Central memory CD8-positive, alpha-beta T cell (primary cell): Measurements from ENCODE around the gene TDRD1.

Experiments used
- ATAC-seq: fragments of 150-1000 bp; cut with Tn5 transposase; replicated peaks from 2 replicates; pipeline ENCODE4 v1.10.0; 2022; ENCODE audit warnings: mild to moderate bottlenecking, moderate FRiP score, moderate number of reproducible peaks; ENCODE audit not compliant: poor library complexity, severe bottlenecking; ENCODE audit errors: extremely low read depth
- DNase-seq, 2 donors: peaks; one replicate each; pipeline ENCODE4 v3.0.0; 2021; ENCODE audit warnings: low spot score in 2 of 2
- H3K27ac Mint-ChIP-seq: one replicate; pipeline ENCODE4 v1.8.0; 2022; ENCODE audit warnings: low read depth, mild to moderate bottlenecking, moderate library complexity, mixed read lengths
- H3K27me3 Mint-ChIP-seq: one replicate; pipeline ENCODE4 v1.8.0; 2022; ENCODE audit warnings: mixed read lengths
- H3K36me3 Mint-ChIP-seq: one replicate; pipeline ENCODE4 v1.8.0; 2022; ENCODE audit warnings: mild to moderate bottlenecking, moderate library complexity, mixed read lengths; ENCODE audit not compliant: insufficient read depth
- H3K4me1 Mint-ChIP-seq: one replicate; pipeline ENCODE4 v1.8.0; 2022; ENCODE audit warnings: mixed read lengths
- H3K4me3 Mint-ChIP-seq: one replicate; pipeline ENCODE4 v1.8.0; 2022; ENCODE audit warnings: mild to moderate bottlenecking, moderate library complexity, mixed read lengths
- H3K9me3 Mint-ChIP-seq: one replicate; pipeline ENCODE4 v1.8.0; 2022; ENCODE audit warnings: mixed read lengths

The TDRD1 gene

DNA sequence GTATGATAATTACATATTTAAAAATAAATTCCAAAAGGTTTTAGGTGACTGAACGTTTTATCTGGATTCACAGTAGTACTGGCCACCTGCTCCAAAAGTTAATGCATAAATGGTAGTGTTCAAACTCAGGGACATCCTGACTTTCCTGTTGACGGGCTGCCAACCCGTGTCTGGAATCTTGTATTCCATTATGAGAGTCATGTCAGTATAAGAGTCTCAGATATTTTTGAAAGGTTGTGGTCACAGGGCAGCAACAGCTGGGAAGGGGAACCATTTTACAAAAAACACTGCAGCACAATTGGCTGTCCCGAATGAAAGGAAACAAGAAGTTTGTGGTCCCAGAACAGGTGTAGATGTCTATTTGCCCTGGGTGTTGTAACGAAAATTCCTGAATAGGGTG is 2.8 kb downstream of the TDRD1 start:
- Mint-ChIP-seq H3K4me3 (no peak overlapping the region), H3K9me3 (no peaks in the 10 kb centered on the region), H3K27me3 (peaks cover 32% of the 10 kb centered on the region), H3K4me1 (no peaks in the 10 kb centered on the region), H3K27ac (no peak overlapping the region), H3K36me3 (peaks cover 1% of the 10 kb centered on the region)
- ATAC-seq = no peak
- DNase-seq = no peak

DNA sequence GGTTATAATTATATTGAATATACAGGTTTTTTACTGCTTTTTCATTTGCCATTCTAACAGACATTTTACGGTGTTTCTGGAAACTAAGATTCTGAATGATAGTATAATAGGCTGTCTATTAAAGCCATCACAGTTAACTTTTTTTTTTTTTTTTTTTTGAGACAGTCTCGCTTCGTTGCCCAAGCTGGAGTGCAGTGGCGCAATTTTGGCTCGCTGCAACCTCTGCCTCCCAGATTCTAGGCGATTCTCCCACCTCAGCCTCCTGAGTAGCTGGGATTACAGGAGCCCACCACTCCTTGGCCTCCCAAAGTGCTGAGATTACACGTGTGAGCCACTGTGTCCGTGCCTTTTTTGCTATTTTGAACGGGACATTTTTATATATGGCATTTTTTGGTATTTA is 4.4 kb downstream of the TDRD1 start:
- peaks cover 1% of the 10 kb centered on the region for H3K36me3 Mint-ChIP-seq
- peaks cover 41% of the 10 kb centered on the region for H3K27me3 Mint-ChIP-seq
- H3K27ac Mint-ChIP-seq = no peak overlapping the region
- no peaks in the 10 kb centered on the region for H3K9me3 Mint-ChIP-seq
- no peaks in the 10 kb centered on the region for H3K4me1 Mint-ChIP-seq
- DNase-seq (no peak), ATAC-seq (no peak)
- H3K4me3 Mint-ChIP-seq = no peak overlapping the region

DNA sequence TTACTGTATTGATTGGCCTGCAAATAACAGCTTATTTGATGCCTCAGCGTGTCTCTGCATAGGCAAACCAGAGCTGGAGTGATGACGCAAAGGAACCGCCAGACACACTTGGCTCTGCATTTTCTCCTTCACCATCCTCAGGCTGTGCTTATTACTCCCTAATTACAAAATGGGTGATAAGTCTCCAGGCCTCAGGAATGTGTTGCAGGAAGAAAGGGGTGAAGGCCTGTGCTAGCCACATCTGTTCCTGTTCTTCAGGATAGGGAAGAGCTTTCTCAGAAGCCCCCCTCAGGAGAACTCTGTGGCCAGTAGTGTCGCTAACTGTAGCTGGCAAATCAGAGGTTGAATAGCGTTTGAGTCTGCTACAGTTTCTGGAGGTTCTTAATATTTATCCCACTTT is 5.1 kb downstream of the TDRD1 start:
- DNase-seq = no peak
- Mint-ChIP-seq H3K9me3 (no peaks in the 10 kb centered on the region), H3K27me3 (peaks cover 34% of the 10 kb centered on the region), H3K4me1 (no peaks in the 10 kb centered on the region), H3K4me3 (no peak overlapping the region), H3K27ac (no peak overlapping the region), H3K36me3 (peaks cover 1% of the 10 kb centered on the region)
- ATAC-seq = no peak

DNA sequence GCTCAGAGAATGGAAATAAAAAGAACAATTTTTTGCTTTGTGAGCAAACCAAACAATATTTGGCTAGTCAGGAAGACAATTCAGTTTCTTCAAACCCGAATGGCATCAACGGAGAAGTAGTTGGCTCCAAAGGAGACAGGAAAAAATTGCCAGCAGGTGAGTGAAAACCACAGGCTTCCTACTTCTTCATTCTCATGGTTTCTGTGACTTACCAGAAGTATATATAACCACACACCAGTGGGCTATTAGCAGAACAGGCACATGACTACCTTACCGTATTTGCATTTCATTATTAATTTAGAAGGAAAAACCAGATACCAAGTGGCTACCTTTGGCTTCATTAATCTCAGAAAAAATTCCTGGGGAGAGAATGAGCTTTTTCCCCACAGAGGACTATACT is 8.8 kb downstream of the TDRD1 start:
- DNase-seq (no peak), ATAC-seq (no peak)
- no peak overlapping the region for H3K4me3 Mint-ChIP-seq
- no peaks in the 10 kb centered on the region for H3K9me3 Mint-ChIP-seq
- no peak overlapping the region for H3K27ac Mint-ChIP-seq
- H3K4me1 Mint-ChIP-seq = no peaks in the 10 kb centered on the region
- H3K36me3 Mint-ChIP-seq = peaks cover 3% of the 10 kb centered on the region
- peaks cover 35% of the 10 kb centered on the region for H3K27me3 Mint-ChIP-seq

DNA sequence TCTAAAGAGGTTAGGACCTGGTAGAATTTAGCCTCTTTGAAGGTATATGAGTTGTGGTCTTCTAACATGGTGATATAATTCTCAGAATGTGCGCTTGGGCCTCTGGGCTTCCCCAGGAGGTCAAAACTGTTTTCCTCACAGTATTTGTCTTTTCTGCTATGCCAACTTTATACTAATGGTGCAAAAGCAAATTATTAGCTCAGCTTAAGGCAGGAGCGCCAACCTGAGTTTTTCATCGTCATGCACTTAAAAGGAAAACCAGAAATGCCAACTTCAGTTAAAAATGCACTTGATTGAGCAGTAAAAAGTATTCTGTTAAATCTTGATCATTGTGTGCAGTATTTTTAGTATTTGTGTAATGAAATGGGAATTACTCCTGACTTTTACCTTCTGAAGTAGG is 9.7 kb downstream of the TDRD1 start:
- no peak overlapping the region for H3K27ac Mint-ChIP-seq
- peaks cover 44% of the 10 kb centered on the region for H3K27me3 Mint-ChIP-seq
- no peak for DNase-seq
- H3K9me3 Mint-ChIP-seq = no peaks in the 10 kb centered on the region
- H3K36me3 Mint-ChIP-seq = peaks cover 3% of the 10 kb centered on the region
- H3K4me3 Mint-ChIP-seq = no peak overlapping the region
- ATAC-seq = no peak
- H3K4me1 Mint-ChIP-seq = no peaks in the 10 kb centered on the region

DNA sequence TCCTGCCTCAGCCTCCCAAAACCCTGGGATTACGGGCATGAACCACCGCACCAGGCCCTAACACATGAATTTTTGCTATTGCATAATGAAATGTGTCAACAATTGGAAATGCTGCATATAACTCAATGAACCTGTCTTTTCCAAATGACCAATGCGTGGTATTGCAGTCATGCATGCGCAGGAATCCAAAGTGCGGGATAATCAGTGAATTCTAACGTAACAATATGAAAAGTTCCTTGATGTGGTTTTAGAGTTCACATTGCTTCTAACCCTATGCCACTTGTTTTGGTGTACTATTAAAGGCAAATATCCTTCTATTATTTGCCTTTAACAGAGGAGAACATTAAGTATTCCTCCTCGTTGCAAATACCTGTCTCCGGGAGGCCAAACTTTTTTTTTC is 10.5 kb downstream of the TDRD1 start:
- H3K9me3 Mint-ChIP-seq = no peaks in the 10 kb centered on the region
- no peak overlapping the region for H3K27ac Mint-ChIP-seq
- peaks cover 45% of the 10 kb centered on the region for H3K27me3 Mint-ChIP-seq
- ATAC-seq = no peak
- H3K4me3 Mint-ChIP-seq = no peak overlapping the region
- H3K36me3 Mint-ChIP-seq = peaks cover 3% of the 10 kb centered on the region
- no peak for DNase-seq
- no peaks in the 10 kb centered on the region for H3K4me1 Mint-ChIP-seq

DNA sequence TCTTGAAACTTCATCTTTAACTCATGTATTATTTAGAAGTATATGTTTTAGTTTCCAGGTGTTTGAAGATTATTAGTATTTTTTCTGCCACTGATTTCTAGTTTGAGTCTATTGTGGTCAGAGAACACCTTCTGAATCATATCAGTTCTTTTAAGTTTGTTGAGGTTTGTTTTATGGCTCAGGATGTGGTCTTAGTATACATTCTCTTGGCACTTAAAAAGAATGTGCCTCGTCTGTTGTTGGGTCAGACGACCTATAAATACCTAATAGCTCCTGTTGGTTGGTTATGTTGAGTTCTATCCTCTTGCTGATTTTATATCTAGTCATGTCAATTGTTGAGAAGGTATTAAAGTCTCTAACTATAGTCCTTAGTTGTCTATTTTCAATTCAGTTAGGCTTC is 15.9 kb downstream of the TDRD1 start:
- H3K36me3 Mint-ChIP-seq = peaks cover 1% of the 10 kb centered on the region
- no peak for DNase-seq
- ATAC-seq = no peak
- no peak overlapping the region for H3K27ac Mint-ChIP-seq
- no peaks in the 10 kb centered on the region for H3K9me3 Mint-ChIP-seq
- H3K4me1 Mint-ChIP-seq = no peaks in the 10 kb centered on the region
- peaks cover 73% of the 10 kb centered on the region for H3K27me3 Mint-ChIP-seq
- no peak overlapping the region for H3K4me3 Mint-ChIP-seq

DNA sequence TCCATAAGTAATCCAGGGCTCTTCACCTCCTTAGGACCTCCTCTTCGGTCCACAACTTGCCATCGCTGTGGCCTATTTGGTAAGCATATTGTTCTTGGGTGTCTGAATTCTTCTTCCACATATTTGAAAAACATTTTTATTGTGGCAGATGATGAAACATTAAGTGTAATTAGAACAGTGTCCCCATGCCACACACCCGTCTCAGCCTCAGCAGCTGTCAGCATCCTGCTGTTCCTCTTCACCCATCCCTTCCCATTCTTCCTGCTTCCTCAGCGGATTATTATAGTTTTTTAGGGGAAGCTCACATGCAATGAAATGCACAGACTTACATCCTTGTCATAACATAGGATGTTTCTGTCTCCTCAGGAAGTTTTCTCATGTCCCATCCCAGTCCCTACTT is 20.1 kb downstream of the TDRD1 start:
- no peaks in the 10 kb centered on the region for H3K4me1 Mint-ChIP-seq
- no peaks in the 10 kb centered on the region for H3K9me3 Mint-ChIP-seq
- ATAC-seq = no peak
- no peaks in the 10 kb centered on the region for H3K36me3 Mint-ChIP-seq
- H3K4me3 Mint-ChIP-seq = no peak overlapping the region
- H3K27me3 Mint-ChIP-seq = peaks cover 98% of the 10 kb centered on the region
- H3K27ac Mint-ChIP-seq = no peak overlapping the region
- no peak for DNase-seq

DNA sequence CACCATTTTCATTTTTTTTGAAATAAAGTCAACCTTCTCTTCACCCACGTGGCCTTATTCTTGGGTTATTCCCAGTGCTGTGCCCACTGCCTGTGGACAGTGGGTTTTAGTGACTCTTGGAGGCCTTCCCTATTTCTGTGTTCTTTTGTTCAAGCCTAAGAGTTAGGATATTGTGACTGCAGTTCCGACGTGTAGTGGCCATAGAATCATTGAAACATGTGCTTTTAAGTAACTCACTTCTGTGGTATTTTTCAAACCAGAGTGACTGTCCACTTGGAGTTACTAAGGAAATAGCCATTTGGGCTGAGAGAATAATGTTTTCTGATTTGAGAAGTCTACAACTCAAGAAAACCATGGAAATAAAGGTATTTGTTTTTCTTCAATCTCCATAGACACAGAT is 23.7 kb downstream of the TDRD1 start:
- no peaks in the 10 kb centered on the region for H3K4me1 Mint-ChIP-seq
- ATAC-seq (no peak), DNase-seq (no peak)
- peaks cover 71% of the 10 kb centered on the region for H3K27me3 Mint-ChIP-seq
- H3K27ac Mint-ChIP-seq = no peak overlapping the region
- no peaks in the 10 kb centered on the region for H3K36me3 Mint-ChIP-seq
- no peaks in the 10 kb centered on the region for H3K9me3 Mint-ChIP-seq
- no peak overlapping the region for H3K4me3 Mint-ChIP-seq

DNA sequence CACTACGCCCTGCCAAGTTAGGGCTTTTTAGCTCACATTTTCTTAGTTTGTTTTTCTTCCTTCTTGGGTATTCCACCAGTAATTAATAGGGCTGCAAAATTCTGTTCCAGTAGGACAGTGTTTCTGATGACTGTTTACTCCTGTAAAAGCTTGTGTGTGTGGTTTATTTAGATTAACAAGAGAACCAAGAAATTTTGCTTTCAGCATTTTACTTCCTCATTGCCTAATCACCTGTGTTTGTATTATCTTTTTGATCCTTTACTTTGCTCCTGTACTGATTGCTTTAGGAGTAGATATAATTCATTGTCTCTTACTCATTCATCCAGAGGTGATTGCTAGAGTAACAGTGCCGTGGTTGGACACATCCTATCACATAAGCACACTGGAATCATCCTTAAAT is 27.7 kb downstream of the TDRD1 start:
- Mint-ChIP-seq H3K4me1 (no peaks in the 10 kb centered on the region), H3K27me3 (peaks cover 35% of the 10 kb centered on the region), H3K27ac (no peak overlapping the region), H3K36me3 (no peaks in the 10 kb centered on the region), H3K9me3 (no peaks in the 10 kb centered on the region), H3K4me3 (no peak overlapping the region)
- ATAC-seq (no peak), DNase-seq (no peak)

DNA sequence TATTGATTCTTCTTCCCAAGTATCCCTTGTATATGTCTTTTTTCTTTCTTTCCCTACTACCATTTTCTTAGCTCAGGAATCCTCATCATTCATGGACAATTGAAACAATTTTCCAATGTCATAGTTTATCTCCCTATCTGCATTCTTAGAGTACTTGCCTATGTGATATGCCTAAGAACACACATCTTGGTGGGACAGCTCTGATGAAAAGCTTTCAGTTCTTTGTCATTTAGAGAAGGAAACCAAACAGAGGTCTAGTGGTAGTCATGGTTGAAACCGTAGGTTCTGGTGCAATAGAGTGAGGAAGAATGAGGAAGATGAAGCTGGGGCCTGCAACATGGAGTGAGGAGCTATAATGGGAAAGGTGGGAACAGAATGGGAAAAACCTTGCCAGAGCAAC is 28.2 kb downstream of the TDRD1 start:
- no peaks in the 10 kb centered on the region for H3K4me1 Mint-ChIP-seq
- DNase-seq (no peak), ATAC-seq (no peak)
- no peak overlapping the region for H3K27ac Mint-ChIP-seq
- no peaks in the 10 kb centered on the region for H3K9me3 Mint-ChIP-seq
- H3K36me3 Mint-ChIP-seq = no peaks in the 10 kb centered on the region
- H3K27me3 Mint-ChIP-seq = peaks cover 31% of the 10 kb centered on the region
- no peak overlapping the region for H3K4me3 Mint-ChIP-seq

DNA sequence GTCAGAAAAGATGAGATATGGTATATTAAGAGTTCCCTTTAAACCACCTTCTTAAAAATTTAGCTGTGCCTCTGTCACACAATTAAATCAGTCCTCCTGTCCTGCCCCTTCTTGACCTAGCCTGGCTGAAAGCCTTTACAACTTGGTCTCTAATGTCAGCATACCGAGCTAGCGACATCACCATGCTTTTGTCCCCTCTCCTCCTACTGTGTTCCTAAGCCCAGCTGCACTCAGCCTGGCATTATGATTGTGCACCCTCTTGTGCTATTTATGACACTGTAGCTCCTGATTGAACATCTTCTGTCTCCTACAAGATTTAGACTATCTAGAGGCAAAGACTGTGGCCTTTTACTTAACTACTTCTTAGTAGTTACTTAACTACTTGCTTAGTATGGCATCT is 29.2 kb downstream of the TDRD1 start:
- no peaks in the 10 kb centered on the region for H3K9me3 Mint-ChIP-seq
- H3K27ac Mint-ChIP-seq = no peak overlapping the region
- DNase-seq = no peak
- H3K4me3 Mint-ChIP-seq = no peak overlapping the region
- no peak for ATAC-seq
- peaks cover 21% of the 10 kb centered on the region for H3K27me3 Mint-ChIP-seq
- H3K4me1 Mint-ChIP-seq = no peaks in the 10 kb centered on the region
- H3K36me3 Mint-ChIP-seq = no peaks in the 10 kb centered on the region

DNA sequence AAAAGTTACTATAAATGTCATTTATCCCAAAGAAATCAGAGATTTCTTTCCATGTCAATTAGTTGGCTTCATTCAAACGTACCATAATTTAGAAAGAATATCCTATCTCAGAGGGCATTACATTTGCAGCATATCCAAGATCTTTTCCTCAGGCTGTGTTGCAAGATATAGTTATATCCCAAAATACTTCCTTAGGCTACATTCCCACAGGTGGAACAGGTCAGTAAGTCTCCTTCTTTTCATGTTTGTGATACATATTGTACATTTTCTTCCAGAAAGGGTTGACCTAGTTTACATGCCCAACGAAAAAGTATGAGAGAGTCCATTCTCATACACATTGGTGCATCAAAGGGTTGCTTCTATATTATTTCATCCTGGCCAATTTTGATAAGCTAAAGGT is 33.0 kb downstream of the TDRD1 start:
- Mint-ChIP-seq H3K4me1 (no peaks in the 10 kb centered on the region), H3K36me3 (no peaks in the 10 kb centered on the region), H3K27ac (no peak overlapping the region), H3K4me3 (no peak overlapping the region), H3K27me3 (peaks cover 13% of the 10 kb centered on the region), H3K9me3 (no peaks in the 10 kb centered on the region)
- DNase-seq = no peak
- no peak for ATAC-seq

DNA sequence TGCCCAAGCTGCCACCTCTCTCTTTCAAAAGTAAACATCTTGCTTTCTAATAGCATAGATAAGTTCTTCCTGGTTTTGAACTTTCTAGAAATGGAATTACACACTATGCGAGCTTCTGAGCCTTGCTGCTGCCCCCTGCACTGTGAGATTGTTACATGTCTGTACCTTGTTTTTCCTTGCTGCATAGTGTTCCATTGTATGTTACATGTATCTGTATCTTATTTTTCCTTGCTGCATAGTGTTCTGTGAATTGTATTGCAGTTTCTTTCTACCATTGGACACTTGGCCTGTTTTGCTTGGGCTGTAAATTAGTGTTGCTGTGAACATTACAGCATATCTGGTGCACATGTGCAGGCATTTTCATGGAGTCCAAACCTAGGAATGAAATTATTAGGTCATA is 35.9 kb downstream of the TDRD1 start:
- no peak overlapping the region for H3K27ac Mint-ChIP-seq
- no peak for DNase-seq
- no peak for ATAC-seq
- no peaks in the 10 kb centered on the region for H3K36me3 Mint-ChIP-seq
- no peaks in the 10 kb centered on the region for H3K4me1 Mint-ChIP-seq
- no peak overlapping the region for H3K4me3 Mint-ChIP-seq
- H3K9me3 Mint-ChIP-seq = no peaks in the 10 kb centered on the region
- H3K27me3 Mint-ChIP-seq = peaks cover 19% of the 10 kb centered on the region
